GM19328 (cell line): ENCODE data around the gene GJD3.
A peak's percentile ranks its signal among the peaks of the same experiment; 100 is the strongest.

Experiments used
- ATAC-seq: cut with Tn5 transposase; IDR thresholded peaks from one replicate; pipeline ENCODE4 v1.9.1; 2021; ENCODE audit warnings: mild to moderate bottlenecking, moderate library complexity; ENCODE audit not compliant: unreplicated experiment

GJD3 gene

DNA sequence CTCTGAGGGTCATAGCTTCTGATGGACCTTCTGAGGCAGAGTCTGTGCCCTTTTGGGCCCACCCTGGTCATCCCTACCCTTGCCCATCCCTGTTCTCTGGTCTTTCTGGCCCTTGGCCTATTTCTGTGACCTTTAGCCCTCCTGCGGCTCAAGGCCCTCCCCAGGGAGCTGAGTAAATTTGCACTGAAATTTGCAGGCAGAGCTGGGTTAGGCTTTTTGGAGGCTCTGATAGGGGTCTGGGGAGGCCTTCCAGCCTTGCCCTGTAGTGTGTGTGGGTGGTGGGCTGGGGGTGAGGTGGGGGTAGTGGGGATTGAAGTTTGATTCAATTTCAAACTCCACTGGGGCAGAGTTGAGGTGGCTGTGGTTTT is 37.7 kb downstream of the GJD3 start:
- no peak for ATAC-seq

GRCh38 chr17:40326014-40326831 is 38.3 kb downstream of the GJD3 start:
- no peak for ATAC-seq

DNA sequence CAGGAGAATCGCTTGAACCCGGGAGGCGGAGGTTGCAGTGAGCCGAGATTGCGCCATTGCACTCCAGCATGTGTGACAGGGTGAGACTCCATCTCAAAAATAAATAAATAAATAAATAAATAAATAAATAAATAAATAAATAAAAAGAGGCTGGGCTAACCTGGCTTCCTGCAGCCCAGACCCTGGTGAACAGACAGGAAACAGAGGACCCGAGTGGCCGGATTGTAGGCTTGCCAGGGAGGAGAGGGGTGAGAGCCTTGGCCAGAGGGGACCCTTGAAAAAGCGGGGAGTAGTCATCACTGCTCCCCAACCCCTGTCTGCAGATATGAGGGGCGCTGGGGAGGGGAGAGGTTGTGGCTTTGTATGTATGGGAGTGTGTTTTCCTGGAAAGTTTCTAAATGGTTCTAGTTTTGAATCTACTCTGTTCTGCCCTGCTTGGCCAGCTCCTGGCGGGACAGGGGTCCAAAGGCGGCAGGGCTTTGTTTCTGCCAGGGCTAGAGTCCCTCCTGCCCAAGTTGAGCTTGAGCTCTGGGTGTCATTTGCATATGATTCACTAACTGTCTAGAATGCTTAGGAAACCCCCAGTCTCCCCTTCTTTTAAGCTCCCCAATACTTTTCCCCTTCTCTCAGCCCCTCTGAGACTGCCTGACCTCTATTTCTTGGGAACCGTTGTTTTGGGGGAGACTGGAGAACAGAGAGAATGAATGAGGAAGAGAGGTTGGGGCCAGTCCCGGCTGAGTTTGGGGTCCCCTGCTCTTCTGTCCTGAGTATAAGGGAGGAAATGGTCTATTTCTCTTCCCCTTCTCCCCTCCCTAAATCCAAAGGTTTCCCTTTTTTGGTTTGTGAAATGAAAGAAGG is 39.2 kb downstream of the GJD3 start:
- ATAC-seq = no peak

GRCh38 chr17:40323391-40324381 is 40.9 kb downstream of the GJD3 start:
- ATAC-seq = no peak

GRCh38 chr17:40322358-40323315 is 41.9 kb downstream of the GJD3 start:
- peak; percentile 37 for ATAC-seq

- ATAC-seq = no peak
Measured at GRCh38 chr17:40321961-40322357, 42.6 kb downstream of the GJD3 start.

DNA sequence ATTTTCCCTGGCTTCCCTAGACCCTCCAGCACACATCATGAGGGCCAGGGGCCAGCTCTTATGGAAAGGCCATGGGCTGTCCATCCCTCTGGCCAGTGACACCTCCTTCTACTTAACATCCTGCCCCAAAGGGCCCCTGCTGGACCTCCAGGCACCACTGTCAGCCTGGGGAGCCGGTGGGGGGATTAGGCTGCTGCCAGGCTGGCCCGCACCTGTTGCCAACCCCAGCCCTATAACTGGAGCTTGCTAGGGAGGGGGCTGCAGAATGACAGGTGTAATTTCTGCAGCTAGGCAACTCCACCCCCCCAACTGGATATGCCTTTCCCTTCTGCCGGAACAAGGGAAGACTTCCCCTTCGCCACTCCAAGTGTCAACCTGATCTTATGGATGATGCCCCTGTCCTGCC is 43.0 kb downstream of the GJD3 start:
- no peak for ATAC-seq

DNA sequence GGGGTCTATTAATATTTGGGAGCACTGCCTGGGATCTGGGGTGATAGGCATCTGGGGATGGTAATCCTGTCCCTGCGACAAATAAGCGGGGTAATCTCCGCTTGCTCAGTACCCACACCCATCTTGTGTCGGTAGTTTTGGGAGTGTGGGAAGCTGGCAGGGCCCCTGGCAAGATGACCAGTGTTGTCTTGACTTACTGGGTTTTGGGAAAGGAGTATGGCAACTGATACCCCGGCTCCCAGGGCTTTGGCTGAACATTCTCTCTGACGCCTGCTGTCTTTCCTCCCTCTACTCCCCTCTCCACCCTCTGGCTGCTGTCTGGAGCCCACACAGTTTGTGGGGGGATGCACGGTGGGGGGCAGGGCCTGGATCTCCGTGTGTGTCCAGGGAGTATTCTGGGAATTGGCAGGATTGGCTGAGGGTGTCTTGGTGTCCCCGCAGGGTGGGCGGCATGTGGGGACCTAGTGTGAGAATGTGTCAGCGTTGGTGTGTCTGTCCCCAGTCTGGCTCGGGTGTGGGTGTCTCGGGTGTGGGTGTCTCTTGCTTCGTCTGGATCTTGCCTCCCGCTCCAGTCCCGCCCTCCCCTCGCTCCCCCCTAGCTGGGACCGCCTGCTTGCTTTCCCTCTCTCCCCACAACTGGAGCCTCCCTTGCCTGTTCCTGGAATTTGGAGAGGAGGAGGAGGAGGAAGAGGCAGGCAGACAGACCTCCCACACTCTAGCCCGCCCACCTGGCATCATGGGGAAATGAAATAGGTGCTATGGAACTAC is 43.6 kb downstream of the GJD3 start:
- no peak for ATAC-seq

GRCh38 chr17:40319651-40320540 is 44.6 kb downstream of the GJD3 start:
- no peak for ATAC-seq

DNA sequence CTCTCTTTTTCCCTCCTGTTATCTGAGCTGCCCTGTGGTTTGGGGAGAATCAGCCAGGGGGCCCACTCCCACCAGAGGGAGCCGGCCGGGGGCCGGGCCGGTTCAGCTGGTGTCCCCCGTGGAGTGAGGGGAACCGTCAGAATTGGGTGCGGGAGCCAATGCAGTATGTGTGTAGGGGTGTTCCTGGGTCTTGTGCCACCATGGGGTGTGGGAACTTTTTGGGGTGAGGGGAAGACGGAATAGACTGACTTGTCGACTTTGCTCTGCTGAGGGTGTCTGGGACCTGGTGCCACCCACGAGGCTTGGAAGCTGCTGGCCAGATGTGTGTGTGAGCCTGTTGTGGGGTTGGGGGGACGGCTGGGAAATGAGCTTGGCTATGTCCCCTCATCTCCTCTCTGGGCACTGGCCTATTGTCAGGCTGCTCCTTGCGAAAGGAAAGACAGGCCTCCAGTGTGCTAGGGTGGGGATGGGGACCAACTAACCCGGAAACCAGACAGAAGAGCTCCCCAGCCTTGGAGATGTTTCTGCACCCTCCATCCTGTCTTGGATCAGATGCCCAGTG is 45.6 kb downstream of the GJD3 start:
- no peak for ATAC-seq

- ATAC-seq = peak; percentile 70
Measured at GRCh38 chr17:40317880-40318829, 46.4 kb downstream of the GJD3 start.

GRCh38 chr17:40317345-40317873 is 47.1 kb downstream of the GJD3 start:
- ATAC-seq = no peak

GRCh38 chr17:40316571-40317344 is 47.8 kb downstream of the GJD3 start:
- no peak for ATAC-seq

DNA sequence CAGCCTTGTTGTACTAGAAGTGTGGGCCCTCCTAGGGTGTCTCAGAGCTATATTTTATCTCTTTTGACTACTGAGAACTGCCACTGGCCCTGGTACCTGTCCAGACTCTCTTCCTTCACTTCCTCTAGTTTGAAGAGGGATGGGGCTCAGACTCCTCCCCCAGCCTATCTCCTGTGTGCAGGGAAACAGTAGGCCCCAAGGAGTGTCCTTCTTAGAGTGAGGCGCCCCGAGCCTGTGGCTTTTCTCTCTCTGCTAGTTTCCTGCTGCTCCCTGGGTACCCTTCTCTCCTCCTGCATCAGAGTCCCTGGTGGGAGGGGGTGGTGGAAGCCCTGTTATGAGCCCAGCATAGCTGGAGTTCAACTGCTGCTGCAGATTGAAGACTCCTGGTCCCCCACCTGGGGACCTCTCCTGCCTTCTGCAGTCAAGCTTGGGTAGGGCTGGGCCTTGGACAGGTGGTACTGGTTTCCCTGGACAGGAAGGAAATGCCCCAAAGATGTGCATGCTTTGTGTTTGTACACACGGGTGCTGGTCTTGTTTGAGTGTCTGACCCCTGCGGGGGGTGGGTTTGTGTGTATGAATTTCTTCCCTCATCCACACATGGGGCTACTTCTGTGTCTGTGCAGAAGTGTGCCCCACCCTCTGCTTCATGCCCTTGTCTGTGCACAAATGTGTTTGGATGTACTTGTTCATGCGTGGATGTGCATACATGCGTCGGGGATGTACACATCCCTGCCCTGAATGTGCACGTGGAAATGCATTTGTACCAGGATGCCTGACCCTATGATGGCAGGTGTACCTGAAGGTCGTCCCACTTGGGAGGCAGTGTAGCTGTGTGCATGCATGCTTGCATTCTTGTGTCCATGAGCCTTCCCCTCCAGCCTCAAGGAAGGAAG is 48.6 kb downstream of the GJD3 start:
- no peak for ATAC-seq

- ATAC-seq = no peak
Measured at GRCh38 chr17:40315206-40315605, 49.3 kb downstream of the GJD3 start.
